Lung microvascular endothelial cell (primary cell): ENCODE results near the gene NOL9. TPM values are rescaled to one million over a fixed set of nuclear protein-coding genes. Genes with fewer than 3 reads are reported as not detected.
A peak's percentile ranks its signal among the peaks of the same experiment; 100 is the strongest.
"Not testable (repeated sequence)": the region's sequence is repeated elsewhere in the genome, so short reads cannot be mapped to it uniquely, and the experiment has no call there.

Source experiments
- DNase-seq, 2 donors: peaks; one replicate each; pipeline versions ENCODE4 v3.0.0 to v3.0.0-alpha.2; 2010; ENCODE audit warnings: low read depth in 2 of 2
- total RNA-seq: library from RNA; depleted of rRNA; stranded (reverse); fragments of >200 nt; gene quantifications from 2 replicates; pipeline ENCODE4 v1.2.1, GENCODE V29; 2014

Gene NOL9
- total RNA-seq, 1 donor from 2014 or later, result 15.1 TPM

GRCh38 chr1:6572653-6573383 is 18.5 kb upstream of the NOL9 start:
- no peak for DNase-seq

GRCh38 chr1:6570987-6571386 is 16.7 kb upstream of the NOL9 start:
- DNase-seq, result no peak

- DNase-seq, result no peak
These were observed 15.8 kb upstream of the NOL9 start for GRCh38 chr1:6570100-6570499.

GRCh38 chr1:6569033-6569432 is 14.7 kb upstream of the NOL9 start:
- DNase-seq, result no peak

- DNase-seq, result no peak
These were observed 6.0 kb upstream of the NOL9 start for GRCh38 chr1:6560267-6560666.

- DNase-seq, result not testable (repeated sequence)
These were observed 4.8 kb upstream of the NOL9 start for GRCh38 chr1:6559161-6559560.

GRCh38 chr1:6557597-6557996 is 3.3 kb upstream of the NOL9 start:
- DNase-seq, result no peak

- DNase-seq, result no peak
These were observed 830 bp upstream of the NOL9 start, which contains the start of gene TAS1R1 for GRCh38 chr1:6554907-6555778. TSS of gene TAS1R1 (plus strand) at chr1:6555307. CDS start at chr1:6555374, 67 bp downstream.

- peak; percentile 24 to 81 for DNase-seq
These were observed 7.0 kb downstream of the NOL9 start for GRCh38 chr1:6547301-6547700.

- peak; percentile 17 to 85 for DNase-seq
These were observed 8.0 kb downstream of the NOL9 start for GRCh38 chr1:6546326-6546725.

GRCh38 chr1:6545276-6546112 is 8.8 kb downstream of the NOL9 start:
- DNase-seq, result peak; percentile 21 to 68

- peak; percentile 56 to 93 for DNase-seq
These were observed 9.5 kb downstream of the NOL9 start for GRCh38 chr1:6544831-6545230.

GRCh38 chr1:6538956-6539355 is 15.4 kb downstream of the NOL9 start:
- peak in 1 of 2 donors; percentile 31 for DNase-seq

- no peak for DNase-seq
These were observed 18.0 kb downstream of the NOL9 start for GRCh38 chr1:6536291-6536690.

- peak in 1 of 2 donors; percentile 28 for DNase-seq
These were observed 19.1 kb downstream of the NOL9 start for GRCh38 chr1:6535214-6535613.

- DNase-seq, result no peak
These were observed 20.0 kb downstream of the NOL9 start for GRCh38 chr1:6534248-6534822.

GRCh38 chr1:6531996-6532395 is 22.3 kb downstream of the NOL9 start:
- no peak for DNase-seq

GRCh38 chr1:6530504-6531160 is 23.7 kb downstream of the NOL9 start:
- no peak for DNase-seq

- DNase-seq, result no peak
These were observed 25.8 kb downstream of the NOL9 start for GRCh38 chr1:6528492-6528891.

- no peak for DNase-seq
These were observed 28.0 kb downstream of the NOL9 start for GRCh38 chr1:6526316-6526715.

- peak; percentile 59 to 66 for DNase-seq
These were observed 30.7 kb downstream of the NOL9 start for GRCh38 chr1:6523566-6523965.
